ENCODE measurements around the gene BORCS8.

Gene BORCS8

DNA sequence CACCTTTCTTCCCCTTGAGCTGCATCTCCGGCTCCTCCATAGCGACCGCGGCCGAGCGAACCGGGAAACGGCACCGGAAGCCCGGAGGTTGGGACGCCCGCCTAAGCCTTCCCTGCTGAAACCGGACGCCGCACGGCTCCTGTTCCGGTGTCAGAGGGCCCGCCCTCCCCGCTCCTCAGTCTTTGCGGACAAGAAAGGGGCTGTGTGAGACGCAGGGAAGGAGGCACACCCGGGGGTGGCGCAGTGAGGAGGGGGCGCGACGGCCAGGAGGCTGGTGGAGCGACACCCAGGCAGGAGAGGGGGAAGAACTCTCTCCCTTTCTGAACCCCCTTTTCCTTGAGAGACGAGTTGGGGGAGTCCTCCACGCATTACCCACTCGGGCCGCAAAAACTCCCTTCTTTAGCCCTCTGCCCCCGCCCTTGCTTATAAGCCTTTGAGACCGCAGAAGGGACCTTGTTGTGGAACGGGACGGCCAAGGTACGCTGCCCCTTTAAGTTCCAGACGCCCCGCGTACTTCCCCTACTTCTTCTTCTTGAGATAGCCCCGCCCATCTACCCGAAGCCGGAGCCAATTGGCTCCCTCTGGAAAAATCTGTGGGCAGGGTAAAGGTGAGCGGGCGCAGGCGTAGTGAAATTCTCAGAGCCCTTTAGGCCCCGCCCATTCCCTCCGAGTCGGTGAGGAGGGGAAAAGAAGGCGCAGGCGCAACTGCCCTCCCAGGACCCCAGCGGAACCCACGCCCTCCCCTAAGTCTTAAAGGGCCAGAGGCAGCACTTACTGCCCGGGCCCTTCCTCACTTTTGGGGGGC lies at the start of gene BORCS8, which contains the start of gene RFXANK:
TSS of gene BORCS8 (minus strand) at position 75 of the 805 bp plus-strand sequence. CDS start at position 40, 35 bp downstream.
TSS of gene RFXANK (plus strand) at position 181 of the 805 bp plus-strand sequence. CDS start 1,689 bp downstream, outside the sequence.
- Histone ChIP-seq H3K27me3 (ENCODE audit: control insufficient read depth, insufficient read depth, low read length) (no peaks in the 10 kb centered on the region), H3K4me1 (ENCODE audit: control insufficient read depth, insufficient read depth, low read length) (no peaks in the 10 kb centered on the region), H3K9ac (ENCODE audit: low read depth, low read length) (peak within 1 kb of the TSS; percentile 95), H3K36me3 (ENCODE audit: control insufficient read depth, insufficient read depth, low read length) (peaks cover 9% of the 10 kb centered on the region), H3K4me3 (ENCODE audit: low read depth, low read length) (peak within 1 kb of the TSS; percentile 99), H3K9me3 (ENCODE audit: control insufficient read depth, insufficient read depth, low read length) (no peaks in the 10 kb centered on the region)

DNA sequence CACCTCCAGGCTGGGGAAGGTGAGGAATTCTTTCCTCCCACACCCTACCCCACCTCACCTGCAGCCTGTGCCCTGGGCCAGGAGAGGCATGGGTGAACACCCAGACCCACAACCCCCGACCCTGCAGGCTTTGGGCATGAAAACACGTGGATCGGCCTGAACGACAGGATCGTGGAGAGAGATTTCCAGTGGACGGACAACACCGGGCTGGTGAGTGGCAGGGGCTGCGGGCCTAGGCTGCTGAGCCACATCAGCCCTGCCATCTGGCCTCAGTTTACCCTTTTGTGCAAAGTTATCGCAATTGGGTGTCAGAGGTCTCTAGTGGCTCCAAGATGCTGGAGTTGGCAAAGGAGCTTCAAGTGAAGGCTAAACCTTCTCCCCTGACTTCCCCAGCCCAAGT lies 48.5 kb upstream of the BORCS8 start:
- H3K4me3 ChIP-seq (ENCODE audit: low read depth, low read length) = no peak overlapping the region
- H3K9me3 ChIP-seq (ENCODE audit: control insufficient read depth, insufficient read depth, low read length) = no peaks in the 10 kb centered on the region
- no peak overlapping the region for H3K9ac ChIP-seq (ENCODE audit: low read depth, low read length)

DNA sequence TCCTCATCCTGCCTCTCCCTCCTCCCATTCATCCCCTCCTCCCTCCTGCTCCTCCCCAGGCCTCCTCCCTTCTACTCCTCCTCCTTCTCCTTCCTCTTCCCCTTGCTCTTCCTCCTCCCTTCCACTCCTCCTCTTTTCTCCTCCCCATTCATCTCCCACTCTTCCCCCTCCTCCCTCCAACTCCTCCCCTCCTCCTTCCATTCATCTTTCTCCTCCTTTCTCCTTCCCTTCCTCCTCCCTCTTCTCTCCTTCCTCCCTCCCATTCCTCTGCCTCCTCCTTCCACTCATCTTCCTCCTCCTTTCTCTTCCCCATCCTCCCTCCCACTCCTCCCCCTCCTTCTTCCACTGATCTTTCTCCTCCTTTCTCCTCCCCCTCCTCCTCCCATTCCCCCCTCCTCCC lies 47.7 kb upstream of the BORCS8 start:
- Histone ChIP-seq H3K9me3 (ENCODE audit: control insufficient read depth, insufficient read depth, low read length) (no peaks in the 10 kb centered on the region), H3K4me1 (ENCODE audit: control insufficient read depth, insufficient read depth, low read length) (no peaks in the 10 kb centered on the region), H3K36me3 (ENCODE audit: control insufficient read depth, insufficient read depth, low read length) (no peaks in the 10 kb centered on the region), H3K27me3 (ENCODE audit: control insufficient read depth, insufficient read depth, low read length) (no peaks in the 10 kb centered on the region), H3K4me3 (ENCODE audit: low read depth, low read length) (no peak overlapping the region), H3K9ac (ENCODE audit: low read depth, low read length) (no peak overlapping the region)

More for the DNA sequence above, 48.5 kb upstream of the BORCS8 start:
- Histone ChIP-seq H3K36me3 (ENCODE audit: control insufficient read depth, insufficient read depth, low read length) (no peaks in the 10 kb centered on the region), H3K4me1 (ENCODE audit: control insufficient read depth, insufficient read depth, low read length) (no peaks in the 10 kb centered on the region), H3K27me3 (ENCODE audit: control insufficient read depth, insufficient read depth, low read length) (no peaks in the 10 kb centered on the region)

DNA sequence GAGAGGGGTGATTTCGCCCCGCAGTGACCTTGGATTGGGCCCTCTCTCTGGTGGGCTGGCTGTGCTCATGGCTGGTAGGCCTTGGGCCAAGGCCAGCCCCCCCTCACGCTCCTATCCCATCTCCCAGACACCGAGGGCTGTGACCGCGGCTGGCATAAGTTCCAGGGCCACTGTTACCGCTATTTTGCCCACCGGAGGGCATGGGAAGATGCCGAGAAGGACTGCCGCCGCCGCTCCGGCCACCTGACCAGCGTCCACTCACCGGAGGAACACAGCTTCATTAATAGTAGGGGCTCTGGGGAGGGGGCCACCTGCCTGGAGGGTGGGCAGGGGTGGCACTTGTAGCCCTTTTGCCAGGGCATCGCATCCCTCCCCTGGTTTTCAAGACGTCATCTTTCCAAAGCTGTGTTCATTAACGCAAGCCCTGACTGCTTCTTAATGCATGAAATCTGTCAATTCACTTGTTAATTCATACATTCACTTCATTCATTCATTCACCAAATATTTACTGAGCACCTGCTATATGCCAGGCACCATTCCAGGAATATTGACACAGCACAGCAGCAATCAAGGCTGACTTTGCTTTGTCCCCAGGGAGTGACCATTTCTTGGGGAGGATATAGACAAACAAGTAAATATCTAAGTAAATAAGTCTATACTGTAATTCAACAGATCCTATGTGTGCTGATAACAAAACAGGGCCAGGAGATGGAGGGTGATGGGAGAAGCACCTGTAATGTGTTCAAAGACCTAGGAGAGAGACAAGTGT lies 46.4 kb upstream of the BORCS8 start:
- H3K36me3 ChIP-seq (ENCODE audit: control insufficient read depth, insufficient read depth, low read length) = no peaks in the 10 kb centered on the region
- no peak overlapping the region for H3K4me3 ChIP-seq (ENCODE audit: low read depth, low read length)
- no peaks in the 10 kb centered on the region for H3K9me3 ChIP-seq (ENCODE audit: control insufficient read depth, insufficient read depth, low read length)
- no peak overlapping the region for H3K9ac ChIP-seq (ENCODE audit: low read depth, low read length)
- H3K27me3 ChIP-seq (ENCODE audit: control insufficient read depth, insufficient read depth, low read length) = no peaks in the 10 kb centered on the region
- no peaks in the 10 kb centered on the region for H3K4me1 ChIP-seq (ENCODE audit: control insufficient read depth, insufficient read depth, low read length)

DNA sequence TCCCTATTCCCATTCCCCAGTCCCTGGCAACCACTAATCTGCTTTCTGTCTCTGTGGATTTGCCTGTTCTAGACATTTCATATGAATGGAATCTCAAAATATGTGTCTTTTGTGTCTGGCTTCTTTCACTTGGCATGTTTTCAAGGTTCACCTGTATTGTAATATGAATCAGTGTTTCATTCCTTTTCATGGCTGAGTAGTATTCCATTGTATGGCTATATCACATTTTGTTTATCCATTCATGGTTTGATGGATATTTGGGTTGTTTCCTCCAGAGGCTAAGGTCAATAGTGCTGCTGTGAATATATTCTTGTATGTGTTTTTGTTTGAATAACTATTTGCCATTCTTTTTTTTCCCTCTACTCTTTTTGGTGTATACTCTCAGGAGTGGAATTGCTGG lies 44.2 kb upstream of the BORCS8 start:
- H3K9me3 ChIP-seq (ENCODE audit: control insufficient read depth, insufficient read depth, low read length) = no peaks in the 10 kb centered on the region
- H3K4me3 ChIP-seq (ENCODE audit: low read depth, low read length) = no peak overlapping the region
- H3K4me1 ChIP-seq (ENCODE audit: control insufficient read depth, insufficient read depth, low read length) = no peaks in the 10 kb centered on the region
- H3K27me3 ChIP-seq (ENCODE audit: control insufficient read depth, insufficient read depth, low read length) = no peaks in the 10 kb centered on the region
- no peaks in the 10 kb centered on the region for H3K36me3 ChIP-seq (ENCODE audit: control insufficient read depth, insufficient read depth, low read length)
- H3K9ac ChIP-seq (ENCODE audit: low read depth, low read length) = no peak overlapping the region

DNA sequence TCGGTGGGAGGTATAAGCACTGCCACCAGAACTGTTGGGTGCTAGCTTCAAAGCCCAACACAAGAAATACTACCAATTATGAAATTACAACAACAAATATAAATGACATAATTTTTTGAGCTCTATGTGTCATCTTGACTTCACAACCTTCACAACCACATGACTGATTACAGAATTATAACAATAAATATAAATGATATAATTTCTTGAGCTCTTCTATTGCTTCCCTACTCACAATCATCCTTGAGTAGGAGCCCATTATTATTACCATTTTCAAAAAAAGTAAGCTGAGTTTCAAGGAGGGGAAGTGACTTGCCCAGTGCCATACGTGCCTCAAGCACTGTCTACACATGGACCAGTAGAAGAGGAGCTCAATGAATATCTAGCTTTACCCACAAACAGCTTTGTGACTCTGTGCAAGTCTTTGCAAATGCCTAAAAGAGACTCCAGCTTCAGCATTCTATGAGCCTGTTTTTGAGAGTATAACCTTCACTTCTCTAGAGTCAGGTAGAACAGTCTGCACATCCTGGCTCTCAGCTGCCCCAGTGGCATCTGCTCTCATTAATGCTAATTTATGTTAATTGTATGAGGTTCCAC lies 42.4 kb upstream of the BORCS8 start:
- no peak overlapping the region for H3K9ac ChIP-seq (ENCODE audit: low read depth, low read length)
- no peaks in the 10 kb centered on the region for H3K9me3 ChIP-seq (ENCODE audit: control insufficient read depth, insufficient read depth, low read length)
- no peak overlapping the region for H3K4me3 ChIP-seq (ENCODE audit: low read depth, low read length)
- H3K36me3 ChIP-seq (ENCODE audit: control insufficient read depth, insufficient read depth, low read length) = no peaks in the 10 kb centered on the region
- no peaks in the 10 kb centered on the region for H3K4me1 ChIP-seq (ENCODE audit: control insufficient read depth, insufficient read depth, low read length)
- H3K27me3 ChIP-seq (ENCODE audit: control insufficient read depth, insufficient read depth, low read length) = no peaks in the 10 kb centered on the region

DNA sequence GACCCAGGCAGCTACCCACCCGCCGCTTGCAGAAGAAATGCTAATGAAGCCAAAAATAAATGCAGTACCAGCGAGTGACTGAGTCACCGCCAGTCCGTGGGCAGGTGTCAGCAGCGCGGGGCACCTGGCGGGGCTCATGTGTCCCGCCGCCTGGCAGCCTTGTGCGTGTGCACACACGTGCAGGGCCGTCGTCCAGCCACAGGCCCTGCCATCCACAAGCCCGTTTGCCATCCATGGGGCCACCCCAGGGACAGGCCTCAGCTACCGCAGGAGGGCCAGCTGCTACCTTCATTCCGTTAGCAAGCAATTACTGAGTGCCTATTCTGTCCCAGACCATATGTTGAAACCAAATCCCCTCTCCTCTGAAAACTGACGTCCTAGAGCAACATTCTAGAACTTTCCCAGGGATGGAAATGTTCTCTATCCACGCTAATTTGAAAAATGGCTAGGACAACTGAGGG lies 40.3 kb upstream of the BORCS8 start:
- H3K4me3 ChIP-seq (ENCODE audit: low read depth, low read length) = no peak overlapping the region
- H3K27me3 ChIP-seq (ENCODE audit: control insufficient read depth, insufficient read depth, low read length) = peaks cover 2% of the 10 kb centered on the region
- no peaks in the 10 kb centered on the region for H3K9me3 ChIP-seq (ENCODE audit: control insufficient read depth, insufficient read depth, low read length)
- H3K4me1 ChIP-seq (ENCODE audit: control insufficient read depth, insufficient read depth, low read length) = no peaks in the 10 kb centered on the region
- H3K36me3 ChIP-seq (ENCODE audit: control insufficient read depth, insufficient read depth, low read length) = no peaks in the 10 kb centered on the region
- H3K9ac ChIP-seq (ENCODE audit: low read depth, low read length) = no peak overlapping the region

DNA sequence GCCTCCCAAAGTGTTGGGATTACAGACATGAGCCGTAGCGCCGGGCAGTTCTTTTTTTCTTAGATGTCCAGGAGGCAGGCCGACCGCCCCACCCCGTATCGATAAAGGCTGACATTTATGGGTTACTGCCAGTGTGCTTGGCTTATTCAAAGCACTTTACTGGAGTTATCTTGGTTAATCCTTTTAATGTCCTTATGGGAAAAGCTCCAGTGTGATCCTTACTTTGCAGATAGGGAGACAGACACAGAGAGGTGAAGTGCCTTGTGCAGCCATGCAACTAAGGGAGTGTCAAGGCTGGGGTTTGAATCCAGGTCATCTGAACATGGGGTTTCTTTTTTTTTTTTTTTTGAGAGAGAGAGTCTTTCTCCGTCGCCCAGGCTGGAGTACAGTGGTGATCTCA lies 39.0 kb upstream of the BORCS8 start:
- no peak overlapping the region for H3K9ac ChIP-seq (ENCODE audit: low read depth, low read length)
- H3K27me3 ChIP-seq (ENCODE audit: control insufficient read depth, insufficient read depth, low read length) = peaks cover 6% of the 10 kb centered on the region
- no peaks in the 10 kb centered on the region for H3K9me3 ChIP-seq (ENCODE audit: control insufficient read depth, insufficient read depth, low read length)
- no peaks in the 10 kb centered on the region for H3K4me1 ChIP-seq (ENCODE audit: control insufficient read depth, insufficient read depth, low read length)
- no peaks in the 10 kb centered on the region for H3K36me3 ChIP-seq (ENCODE audit: control insufficient read depth, insufficient read depth, low read length)
- no peak overlapping the region for H3K4me3 ChIP-seq (ENCODE audit: low read depth, low read length)

DNA sequence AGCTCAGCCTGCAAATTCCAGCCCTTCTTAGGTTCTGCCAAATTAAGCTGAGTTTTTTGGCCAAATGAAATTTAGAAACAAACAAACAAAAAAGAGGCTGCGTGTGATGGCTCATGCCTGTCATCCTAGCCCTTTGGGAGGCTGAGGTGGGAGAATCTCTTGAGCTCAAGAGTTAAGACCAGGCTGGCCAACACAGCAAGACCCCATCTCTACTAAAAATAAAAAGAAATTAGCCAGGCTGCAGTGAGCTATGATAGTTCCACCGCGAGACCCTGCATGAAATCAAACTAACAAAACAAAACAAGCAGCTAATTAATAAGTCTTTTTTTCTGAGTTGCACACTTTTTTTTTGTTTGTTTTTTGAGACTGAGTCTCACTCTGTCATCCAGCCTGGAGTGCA lies 37.7 kb upstream of the BORCS8 start:
- no peak overlapping the region for H3K9ac ChIP-seq (ENCODE audit: low read depth, low read length)
- H3K4me1 ChIP-seq (ENCODE audit: control insufficient read depth, insufficient read depth, low read length) = no peaks in the 10 kb centered on the region
- H3K27me3 ChIP-seq (ENCODE audit: control insufficient read depth, insufficient read depth, low read length) = peaks cover 6% of the 10 kb centered on the region
- no peaks in the 10 kb centered on the region for H3K9me3 ChIP-seq (ENCODE audit: control insufficient read depth, insufficient read depth, low read length)
- no peak overlapping the region for H3K4me3 ChIP-seq (ENCODE audit: low read depth, low read length)
- H3K36me3 ChIP-seq (ENCODE audit: control insufficient read depth, insufficient read depth, low read length) = no peaks in the 10 kb centered on the region

DNA sequence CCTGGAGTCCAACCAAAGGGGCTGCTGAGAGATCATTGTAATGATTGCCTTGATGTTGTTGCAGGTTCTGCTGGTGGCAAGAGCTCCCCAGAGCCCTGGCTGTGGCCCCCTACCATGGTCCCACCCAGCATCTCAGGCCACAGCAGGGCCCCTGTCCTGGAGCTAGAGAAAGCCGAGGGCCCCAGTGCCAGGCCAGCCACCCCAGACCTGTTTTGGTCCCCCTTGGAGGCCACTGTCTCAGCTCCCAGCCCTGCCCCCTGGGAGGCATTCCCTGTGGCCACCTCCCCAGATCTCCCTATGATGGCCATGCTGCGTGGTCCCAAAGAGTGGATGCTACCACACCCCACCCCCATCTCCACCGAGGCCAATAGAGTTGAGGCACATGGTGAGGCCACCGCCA lies 35.3 kb upstream of the BORCS8 start:
- Histone ChIP-seq H3K4me1 (ENCODE audit: control insufficient read depth, insufficient read depth, low read length) (no peaks in the 10 kb centered on the region), H3K27me3 (ENCODE audit: control insufficient read depth, insufficient read depth, low read length) (peaks cover 17% of the 10 kb centered on the region), H3K9me3 (ENCODE audit: control insufficient read depth, insufficient read depth, low read length) (no peaks in the 10 kb centered on the region), H3K36me3 (ENCODE audit: control insufficient read depth, insufficient read depth, low read length) (no peaks in the 10 kb centered on the region), H3K9ac (ENCODE audit: low read depth, low read length) (no peak overlapping the region), H3K4me3 (ENCODE audit: low read depth, low read length) (no peak overlapping the region)

DNA sequence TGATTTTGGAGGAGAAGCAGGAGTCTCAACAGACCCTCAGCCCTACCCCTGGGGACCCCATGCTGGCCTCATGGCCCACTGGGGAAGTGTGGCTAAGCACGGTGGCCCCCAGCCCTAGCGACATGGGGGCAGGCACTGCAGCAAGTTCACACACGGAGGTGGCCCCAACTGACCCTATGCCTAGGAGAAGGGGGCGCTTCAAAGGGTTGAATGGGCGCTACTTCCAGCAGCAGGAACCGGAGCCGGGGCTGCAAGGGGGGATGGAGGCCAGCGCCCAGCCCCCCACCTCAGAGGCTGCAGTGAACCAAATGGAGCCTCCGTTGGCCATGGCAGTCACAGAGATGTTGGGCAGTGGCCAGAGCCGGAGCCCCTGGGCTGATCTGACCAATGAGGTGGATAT lies 34.7 kb upstream of the BORCS8 start:
- no peaks in the 10 kb centered on the region for H3K9me3 ChIP-seq (ENCODE audit: control insufficient read depth, insufficient read depth, low read length)
- H3K4me1 ChIP-seq (ENCODE audit: control insufficient read depth, insufficient read depth, low read length) = no peaks in the 10 kb centered on the region
- peaks cover 17% of the 10 kb centered on the region for H3K27me3 ChIP-seq (ENCODE audit: control insufficient read depth, insufficient read depth, low read length)
- no peaks in the 10 kb centered on the region for H3K36me3 ChIP-seq (ENCODE audit: control insufficient read depth, insufficient read depth, low read length)
- no peak overlapping the region for H3K9ac ChIP-seq (ENCODE audit: low read depth, low read length)
- H3K4me3 ChIP-seq (ENCODE audit: low read depth, low read length) = no peak overlapping the region
